Adipose tissue (tissue), 3 donors: ENCODE results near the gene AKT1. TPM values are rescaled to one million over a fixed set of nuclear protein-coding genes. Genes with fewer than 3 reads are reported as not detected.
"Not testable (repeated sequence)": the region's sequence is repeated elsewhere in the genome, so short reads cannot be mapped to it uniquely, and the experiment has no call there.

ENCODE experiments used
- H3K27ac ChIP-seq: one replicate; pipeline ENCODE4 v1.5.1; 2013; ENCODE audit warnings: low read depth, low read length
- WGBS, 3 donors: extraction: QIAGEN DNeasy Blood & Tissue Kit; methylation state at CpG; one replicate each; pipeline ENCODE4 v1.1.7; 2013; 5-methylcytosine and 5-hydroxymethylcytosine counted together
- polyA plus RNA-seq, 3 donors: library from polyadenylated mRNA; stranded (reverse); fragments of 200-250 nt; gene quantifications; one replicate each; pipeline ENCODE4 v1.2.3, GENCODE V29; 2013
- donor health status: healthy with polysubstance abuse.
- donor health status: Bipolar disorder and iron deficiency.
- donor health status: healthy.

The AKT1 gene
- polyA plus RNA-seq, 3 donors, result 70.4 to 158 (median 126) TPM

DNA sequence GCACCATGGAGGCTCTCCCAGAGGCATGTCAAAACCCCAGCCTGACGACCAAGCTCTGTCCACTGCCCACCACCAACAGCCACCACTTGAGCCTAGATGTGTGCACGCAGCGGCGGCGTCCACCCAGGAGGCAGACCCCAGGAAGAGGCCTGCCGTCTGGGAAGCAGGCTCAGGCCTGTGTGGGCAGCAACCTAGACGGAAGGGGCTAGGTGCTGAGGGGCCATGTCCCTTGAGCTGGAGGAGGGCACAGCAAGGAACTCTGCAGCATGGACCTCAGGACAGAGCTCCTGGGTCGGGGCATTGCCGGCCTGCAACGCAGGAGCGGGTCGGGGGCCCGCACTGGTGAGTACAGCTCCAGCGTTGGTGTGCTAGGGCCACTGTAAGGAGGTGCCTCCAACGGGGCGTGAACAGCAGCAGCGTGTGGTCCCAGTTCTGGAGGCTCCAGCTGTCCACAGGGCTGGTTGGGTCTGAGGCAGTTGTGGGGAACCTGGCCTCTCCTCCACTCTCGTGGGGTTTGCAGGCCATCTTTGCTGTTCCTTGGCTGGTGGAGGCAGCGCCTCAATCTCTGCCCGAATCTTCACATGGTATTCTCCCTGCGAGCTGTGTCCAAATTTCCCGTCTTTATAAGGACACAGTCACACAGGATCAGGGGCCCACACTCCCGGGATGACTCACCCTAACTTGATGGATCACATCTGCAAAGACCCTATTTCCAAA, 25.8 kb upstream of the AKT1 start:
- 82 to 89% (median 86%) methylated on average over 23 of the region's 23 CpGs for WGBS, 3 donors
- H3K27ac ChIP-seq, result no peak overlapping the region

DNA sequence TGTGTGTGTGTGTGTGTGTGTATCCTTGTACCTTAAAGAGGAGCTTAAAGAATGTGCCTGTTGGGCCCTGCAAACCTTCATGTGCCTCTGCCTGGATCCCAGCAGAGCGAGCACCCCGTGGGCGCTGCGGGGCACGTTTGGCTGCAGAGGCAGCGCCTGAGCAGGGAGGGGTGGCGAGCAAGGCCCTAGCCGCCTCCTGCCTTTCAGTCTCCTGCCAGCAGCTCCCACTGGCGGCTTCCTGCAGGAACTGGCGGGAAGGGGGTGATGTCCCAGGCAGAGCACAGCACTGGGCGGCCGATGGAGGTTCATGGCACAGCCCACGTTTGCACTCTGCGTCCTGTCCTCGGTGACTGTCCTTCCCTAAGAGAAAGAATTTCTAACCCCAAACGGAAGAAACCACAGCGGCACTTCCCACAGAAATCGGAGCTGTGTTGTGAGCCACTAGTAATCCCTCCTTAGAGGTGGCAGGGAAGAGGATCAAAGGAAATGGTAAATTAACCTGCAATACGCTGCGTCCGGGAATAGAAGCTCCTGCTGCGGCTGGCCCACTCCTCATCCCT, 25.2 kb upstream of the AKT1 start:
- no peak overlapping the region for H3K27ac ChIP-seq

GRCh38 chr14:104819361-104819781, 23.8 kb upstream of the AKT1 start:
- WGBS, 3 donors, result 85 to 91% (median 88%) methylated on average over 12 of the region's 12 CpGs
- H3K27ac ChIP-seq, result no peak overlapping the region

More for the DNA sequence above, 25.2 kb upstream of the AKT1 start:
- 19 to 45% (median 35%) methylated on average over 22 of the region's 22 CpGs for WGBS, 3 donors

DNA sequence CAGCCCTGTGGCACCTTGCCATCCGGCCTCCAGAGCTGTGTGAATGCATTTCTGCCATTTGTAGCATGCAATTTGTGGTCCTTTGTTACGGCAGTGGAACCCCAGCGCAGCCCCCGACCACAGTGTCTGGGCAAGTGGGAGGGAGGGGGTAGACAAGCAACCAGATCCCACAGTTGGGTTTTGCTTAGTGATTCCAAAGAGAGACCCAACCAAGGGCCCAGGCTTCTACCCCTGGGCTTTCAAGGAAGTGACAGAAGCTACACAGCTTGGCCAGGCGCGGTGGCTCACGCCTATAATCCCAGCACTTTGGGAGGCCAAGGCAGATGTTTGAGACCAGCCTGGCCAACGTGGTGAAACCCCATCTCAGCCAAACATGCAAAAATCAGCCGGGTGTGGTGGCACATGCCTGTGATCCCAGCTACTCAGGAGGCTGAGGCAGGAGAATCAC, 23.2 kb upstream of the AKT1 start:
- no peak overlapping the region for H3K27ac ChIP-seq
- 87 to 91% (median 90%) methylated on average over 9 of the region's 9 CpGs for WGBS, 3 donors

DNA sequence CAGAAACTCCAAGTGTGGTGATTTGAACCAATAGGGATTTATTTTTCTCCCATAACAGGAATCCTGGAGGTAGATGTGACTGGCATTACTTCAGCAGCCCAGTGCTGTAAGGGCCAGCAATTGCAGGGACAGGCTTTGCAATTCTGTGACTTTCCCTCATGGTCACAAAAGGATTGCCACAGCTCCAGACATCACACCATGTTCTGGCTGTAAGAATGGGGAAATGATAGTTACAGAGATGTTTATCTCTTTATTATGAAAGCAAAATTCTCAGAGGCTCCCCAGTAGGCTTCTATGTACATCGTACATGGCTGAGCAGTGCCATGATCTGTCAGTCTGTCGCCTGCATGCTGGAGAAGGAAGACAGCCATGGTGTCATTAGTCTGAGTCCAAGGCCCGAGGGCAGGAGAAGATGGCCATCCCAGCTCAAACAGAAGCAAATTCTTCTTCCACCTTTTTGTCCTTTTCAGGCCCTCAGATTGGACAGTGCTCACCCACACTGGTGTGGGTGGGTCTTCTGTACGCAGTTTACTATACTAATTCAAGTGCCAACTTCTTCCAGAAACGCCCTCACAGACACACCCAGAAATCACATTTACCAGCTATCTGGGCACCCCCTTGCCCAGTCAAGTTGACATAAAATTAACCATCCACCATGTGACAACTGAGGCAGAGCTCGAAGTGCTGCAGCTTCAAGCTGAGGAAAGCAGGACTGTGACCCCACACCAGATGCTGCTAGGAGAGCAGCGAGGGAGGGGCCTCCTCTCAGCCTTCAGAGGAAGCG, 22.6 kb upstream of the AKT1 start:
- no peak overlapping the region for H3K27ac ChIP-seq
- WGBS, 3 donors, result 93 to 97% (median 96%) methylated on average over 8 of the region's 8 CpGs

GRCh38 chr14:104816616-104816884, 21.0 kb upstream of the AKT1 start:
- no peak overlapping the region for H3K27ac ChIP-seq
- WGBS, 3 donors, result 2 to 3% (median 2%) methylated on average over 8 of the region's 8 CpGs

DNA sequence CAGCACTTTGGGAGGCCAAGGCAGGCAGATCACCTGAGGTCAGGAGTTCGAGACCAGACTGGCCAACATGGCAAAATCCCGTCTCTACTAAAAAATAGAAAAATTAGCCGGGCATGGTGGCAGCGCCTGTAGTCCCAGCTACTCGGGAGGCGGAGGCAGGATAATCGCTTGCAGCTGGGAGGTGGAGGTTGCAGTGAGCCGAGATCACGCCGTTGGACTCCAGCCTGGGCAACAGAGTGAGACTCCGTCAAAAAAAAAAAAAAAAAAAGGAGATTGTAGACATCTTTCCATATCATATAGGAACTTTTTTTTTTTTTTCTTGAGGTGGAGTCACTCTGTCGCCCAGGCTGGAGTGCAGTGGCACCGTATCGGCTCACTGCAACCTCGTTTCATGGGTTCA, 19.2 kb upstream of the AKT1 start:
- not testable (repeated sequence) for H3K27ac ChIP-seq
- WGBS, 3 donors, result 86 to 90% (median 87%) methylated on average over 14 to 15 of the region's 15 CpGs

DNA sequence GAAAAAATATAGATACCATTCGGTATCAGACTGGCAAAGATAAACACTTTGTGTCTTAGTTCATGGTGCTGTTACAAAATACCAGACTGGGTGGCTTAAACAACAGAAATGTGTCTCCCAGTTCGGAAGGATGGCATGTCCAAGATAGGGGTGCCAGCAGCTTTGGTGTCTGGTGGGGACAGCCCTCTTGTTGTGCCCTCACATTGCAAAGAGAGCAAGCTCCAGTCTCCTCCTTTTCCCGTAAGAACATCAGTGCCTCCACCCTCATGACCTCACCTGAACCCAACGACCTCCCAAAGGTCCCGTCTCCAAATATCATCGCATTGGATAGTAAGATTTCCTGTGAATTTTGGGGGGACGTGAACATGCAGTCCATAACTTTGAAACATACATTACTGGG, 17.7 kb upstream of the AKT1 start:
- 84 to 89% (median 87%) methylated on average over 7 of the region's 7 CpGs for WGBS, 3 donors

DNA sequence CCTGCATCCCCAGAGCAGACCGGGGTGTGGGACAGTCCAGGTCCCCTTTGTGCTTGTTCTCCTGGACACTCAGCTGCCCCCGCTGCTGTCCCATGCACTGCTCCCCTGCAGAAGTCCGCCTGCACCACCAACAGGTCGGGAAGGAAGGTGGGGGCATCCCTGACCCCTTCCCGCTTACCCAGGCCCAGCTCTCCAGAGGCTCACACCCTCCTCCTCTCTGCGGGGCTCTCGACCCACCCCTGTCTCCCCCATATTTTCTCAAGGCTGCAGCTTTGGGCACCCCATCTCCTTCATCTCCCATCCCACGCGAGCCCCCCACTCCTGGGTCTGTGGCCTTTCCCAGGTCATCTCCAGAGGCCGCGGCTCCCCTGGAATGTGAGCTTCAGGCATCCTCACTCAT, 14.8 kb upstream of the AKT1 start:
- H3K27ac ChIP-seq, result no peak overlapping the region
- WGBS, 3 donors, result 87 to 94% (median 91%) methylated on average over 11 of the region's 11 CpGs

More for the DNA sequence above, 17.7 kb upstream of the AKT1 start:
- no peak overlapping the region for H3K27ac ChIP-seq

DNA sequence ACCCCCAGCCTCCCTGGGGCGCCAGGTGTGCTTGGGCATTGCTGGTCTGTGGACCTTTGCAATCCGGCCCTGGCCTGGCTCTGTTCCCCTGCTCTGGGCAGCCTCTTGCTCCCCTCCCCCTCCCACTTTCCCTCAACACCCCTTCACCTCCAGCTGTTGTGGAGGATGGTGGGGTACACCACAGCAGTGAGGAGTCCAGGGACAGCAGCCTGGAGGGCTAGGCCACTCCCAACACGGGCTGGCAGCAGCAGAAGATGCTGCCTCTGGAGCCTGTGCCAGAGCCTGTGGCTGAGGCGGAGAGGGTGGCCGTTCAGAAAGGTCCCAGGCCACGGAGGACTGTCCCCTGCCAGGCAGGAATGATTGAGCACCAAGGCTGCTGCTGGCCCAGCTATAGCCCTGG, 12.9 kb upstream of the AKT1 start:
- 75 to 93% (median 87%) methylated on average over 6 of the region's 6 CpGs for WGBS, 3 donors

DNA sequence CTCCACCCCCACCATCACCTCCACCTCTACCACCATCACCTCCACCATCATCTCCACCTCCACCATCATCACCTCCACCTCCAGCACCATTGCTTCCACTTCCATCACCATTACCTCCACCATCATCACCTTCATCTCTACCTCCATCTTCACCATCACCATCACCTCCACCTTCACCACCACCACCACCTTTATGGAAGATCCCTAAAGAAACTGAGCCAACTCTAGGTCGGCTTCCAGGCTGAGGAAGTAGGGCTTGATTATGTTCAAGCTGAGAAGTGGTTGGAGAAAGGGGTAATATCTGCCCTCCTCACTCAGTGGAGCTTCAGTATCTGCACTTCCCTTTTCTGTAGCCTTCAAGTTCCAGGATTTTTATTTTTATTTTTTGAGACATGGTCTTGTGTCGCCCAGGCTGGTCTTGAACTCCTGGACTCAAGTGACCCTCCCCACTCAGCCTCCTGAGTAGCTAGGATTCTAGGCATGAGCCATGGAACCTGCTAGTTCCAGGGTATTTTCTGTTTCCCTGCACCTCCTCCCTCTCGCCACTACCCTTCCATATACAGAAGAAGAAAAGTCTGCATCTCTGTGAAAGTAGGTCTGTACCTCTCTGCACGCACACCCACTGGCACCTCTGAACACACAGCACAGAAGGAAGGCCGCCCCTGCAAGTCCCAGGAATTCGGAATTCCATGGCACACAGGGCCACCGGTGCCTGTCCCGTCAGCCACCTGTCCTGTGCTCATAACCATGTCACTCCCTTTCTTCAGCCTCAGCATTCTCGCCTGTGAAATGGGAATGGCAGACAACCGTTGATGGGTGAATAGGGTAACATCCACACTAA, 11.3 kb upstream of the AKT1 start:
- 86 to 88% (median 87%) methylated on average over 10 of the region's 10 CpGs for WGBS, 3 donors

More for the DNA sequence above, 12.9 kb upstream of the AKT1 start:
- H3K27ac ChIP-seq, result no peak overlapping the region

GRCh38 chr14:104805941-104806624, 10.5 kb upstream of the AKT1 start:
- no peak overlapping the region for H3K27ac ChIP-seq
- WGBS, 3 donors, result 75 to 83% (median 81%) methylated on average over 14 of the region's 14 CpGs

More for the DNA sequence above, 11.3 kb upstream of the AKT1 start:
- H3K27ac ChIP-seq, result no peak overlapping the region

- H3K27ac ChIP-seq, result no peak overlapping the region
- 37 to 49% (median 39%) methylated on average over 3 of the region's 3 CpGs for WGBS, 3 donors
These were observed 9.8 kb upstream of the AKT1 start for GRCh38 chr14:104805326-104805678.

DNA sequence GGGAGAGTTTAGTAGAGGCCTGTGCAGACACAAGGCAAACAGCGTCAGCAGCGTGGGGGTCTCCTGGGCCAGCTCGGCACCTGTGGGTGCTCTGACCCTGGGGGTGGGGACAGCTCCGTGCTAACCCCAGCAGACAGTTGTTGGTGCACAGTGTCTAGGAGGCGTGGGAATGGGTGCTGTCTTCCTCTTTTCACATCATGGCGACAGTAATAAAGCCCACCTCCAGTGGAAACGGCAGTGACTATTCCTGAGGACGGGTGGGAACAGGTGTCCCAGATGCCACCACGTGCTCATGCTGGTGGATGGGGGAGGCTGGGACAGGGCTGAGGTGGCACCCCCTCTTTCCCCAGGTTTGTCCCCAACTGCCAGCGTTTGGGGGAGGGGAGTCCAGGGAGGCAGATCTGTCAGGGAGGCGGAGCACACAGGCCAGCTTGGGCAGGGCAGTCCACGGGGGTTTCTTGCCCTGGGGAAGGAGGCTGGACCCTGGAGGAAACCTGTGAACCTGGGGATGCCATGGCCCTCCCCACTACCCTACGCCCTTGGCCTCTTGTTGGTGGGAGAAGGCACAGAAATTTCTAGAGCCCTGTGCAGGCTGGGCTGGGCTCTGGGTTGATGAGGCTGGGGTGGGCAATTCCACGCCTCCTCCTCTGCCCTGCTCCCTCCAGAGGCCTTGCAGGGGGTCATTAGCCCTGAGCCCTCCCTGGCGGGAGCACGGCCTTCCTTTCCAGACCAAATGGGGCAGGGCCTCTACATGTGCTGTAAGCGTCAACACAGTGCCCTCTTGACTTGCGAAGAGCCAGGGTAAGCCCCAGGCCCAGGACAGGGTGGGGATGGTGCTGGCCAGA, 9.2 kb upstream of the AKT1 start:
- WGBS, 3 donors, result 88 to 89% (median 89%) methylated on average over 17 to 18 of the region's 18 CpGs
- H3K27ac ChIP-seq, result no peak overlapping the region

DNA sequence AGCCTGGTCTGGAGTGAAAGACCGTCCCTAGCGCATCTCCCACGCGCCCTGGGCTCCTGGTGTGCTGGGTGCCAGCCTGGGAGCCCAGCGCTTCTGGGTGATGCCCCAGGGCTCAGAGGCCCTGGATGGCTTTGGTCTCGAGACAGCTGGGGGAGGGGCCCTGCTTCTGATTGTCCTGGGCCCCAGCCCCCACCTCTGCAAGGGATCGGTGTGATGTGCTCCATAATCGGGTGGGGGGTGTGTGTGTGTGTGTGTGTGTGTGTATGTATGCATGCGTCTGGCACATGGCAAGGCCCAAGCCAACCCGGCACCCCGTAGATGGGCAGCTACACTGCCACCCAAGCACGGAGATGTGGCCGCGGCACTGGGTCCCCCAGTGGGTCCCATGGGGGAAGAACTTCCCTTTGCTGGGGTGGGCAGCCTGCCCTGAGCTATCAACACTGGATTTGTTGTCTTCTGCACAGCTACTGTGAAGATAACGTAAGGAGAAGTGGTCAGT, 8.4 kb upstream of the AKT1 start:
- no peak overlapping the region for H3K27ac ChIP-seq
- WGBS, 3 donors, result 82 to 88% (median 84%) methylated on average over 15 of the region's 15 CpGs

DNA sequence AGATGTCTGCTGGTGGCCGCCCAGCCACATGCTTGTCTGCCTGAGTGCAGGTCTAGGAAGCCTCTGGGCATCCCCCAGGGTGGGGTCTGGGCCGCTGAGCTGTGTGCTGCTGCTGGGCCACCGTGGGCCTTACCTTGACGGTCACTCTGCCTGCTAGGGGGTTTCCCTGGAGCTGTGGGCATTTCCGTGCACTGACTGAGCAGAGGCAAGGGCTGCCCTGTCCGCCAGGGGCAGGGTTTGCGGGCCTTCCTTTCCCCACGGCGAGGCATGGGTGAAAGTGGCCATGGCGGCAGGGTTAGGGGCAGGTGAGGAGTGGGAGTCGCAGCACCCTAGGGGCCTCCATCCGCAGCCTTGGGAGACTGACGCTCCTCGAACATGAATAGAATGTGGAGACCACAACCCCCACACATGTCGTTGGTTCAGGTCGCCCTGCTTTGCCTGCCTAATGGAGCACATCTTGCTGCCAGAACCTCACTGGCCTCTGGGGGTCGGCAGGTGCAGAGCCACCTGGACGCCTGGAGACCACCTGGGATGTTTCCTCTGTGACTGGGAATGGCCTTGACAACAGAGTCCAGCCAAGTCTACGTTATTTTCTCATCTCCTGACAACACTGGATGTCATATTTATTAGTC, 7.8 kb upstream of the AKT1 start:
- no peak overlapping the region for H3K27ac ChIP-seq
- WGBS, 3 donors, result 81 to 92% (median 90%) methylated on average over 18 to 19 of the region's 19 CpGs
